M059J (cell line): ENCODE data around the gene KCNH5. TPM values are rescaled to one million over a fixed set of nuclear protein-coding genes. Genes with fewer than 3 reads are reported as not detected.

ENCODE experiments used
- DNase-seq: peaks from one replicate; pipeline ENCODE4 v3.0.0-alpha.2; 2012; ENCODE audit warnings: low read depth
- total RNA-seq: library from RNA; depleted of rRNA; stranded (reverse); fragments of >200 nt; shearing (Covaris generic); gene quantifications from 2 replicates; pipeline ENCODE4 v1.2.3, GENCODE V29; 2014

The KCNH5 gene
- total RNA-seq, 1 experiment from 2014 or later, result 0.02 TPM

- DNase-seq, result no peak
Observed at GRCh38 chr14:62994096-62994495, 51.2 kb downstream of the KCNH5 start.

- peak; percentile 11 for DNase-seq
Observed at GRCh38 chr14:62988967-62989366, 56.3 kb downstream of the KCNH5 start.

DNA sequence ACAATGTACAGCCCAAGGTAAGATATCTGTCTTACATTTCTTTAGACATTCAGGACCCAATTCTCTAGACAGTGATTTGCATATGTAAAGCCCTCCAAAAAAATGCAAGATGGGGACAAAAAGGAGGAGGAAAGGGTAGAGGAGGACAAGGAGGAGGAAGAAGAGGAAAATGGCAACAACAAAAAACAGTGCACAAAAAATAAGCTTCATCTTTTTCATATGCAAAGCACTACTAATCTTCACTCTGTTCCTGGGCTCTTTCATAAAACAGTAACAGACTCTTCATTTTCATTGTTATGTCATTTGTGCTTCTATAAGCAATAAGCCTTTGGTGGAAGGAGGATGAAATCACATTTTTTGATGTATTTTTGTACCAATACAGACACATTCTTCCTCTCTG, 61.4 kb downstream of the KCNH5 start:
- no peak for DNase-seq

- no peak for DNase-seq
Observed at GRCh38 chr14:62980693-62981092, 64.6 kb downstream of the KCNH5 start.

GRCh38 chr14:62957562-62957961, 87.7 kb downstream of the KCNH5 start:
- peak; percentile 85 for DNase-seq

DNA sequence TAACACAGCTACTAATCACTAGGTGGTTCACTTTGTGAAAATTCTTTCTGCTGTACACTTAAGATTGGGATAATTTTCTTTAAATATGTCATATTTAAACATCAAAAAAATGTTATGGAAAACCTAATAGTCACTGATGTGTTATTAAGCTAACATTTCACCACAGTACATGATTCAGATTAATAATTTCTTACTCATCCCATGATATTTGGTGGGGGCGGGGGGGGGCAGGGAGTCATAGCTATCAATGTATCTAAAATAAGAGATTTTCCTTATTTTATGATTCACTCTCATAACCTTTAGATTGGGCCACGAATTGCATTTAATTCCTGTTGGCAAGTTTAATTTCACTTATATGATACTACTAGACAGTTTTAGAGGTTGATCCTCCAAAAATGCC, 88.8 kb downstream of the KCNH5 start:
- DNase-seq, result no peak

- no peak for DNase-seq
Observed at GRCh38 chr14:62954165-62954564, 91.1 kb downstream of the KCNH5 start.

GRCh38 chr14:62952226-62952625, 93.0 kb downstream of the KCNH5 start:
- no peak for DNase-seq

- DNase-seq, result no peak
Observed at GRCh38 chr14:62947301-62947700, 98.0 kb downstream of the KCNH5 start.

GRCh38 chr14:62946221-62946620, 99.0 kb downstream of the KCNH5 start:
- no peak for DNase-seq

- DNase-seq, result no peak
Observed at GRCh38 chr14:62943202-62943601, 102.1 kb downstream of the KCNH5 start.

GRCh38 chr14:62939970-62940369, 105.3 kb downstream of the KCNH5 start:
- DNase-seq, result no peak

DNA sequence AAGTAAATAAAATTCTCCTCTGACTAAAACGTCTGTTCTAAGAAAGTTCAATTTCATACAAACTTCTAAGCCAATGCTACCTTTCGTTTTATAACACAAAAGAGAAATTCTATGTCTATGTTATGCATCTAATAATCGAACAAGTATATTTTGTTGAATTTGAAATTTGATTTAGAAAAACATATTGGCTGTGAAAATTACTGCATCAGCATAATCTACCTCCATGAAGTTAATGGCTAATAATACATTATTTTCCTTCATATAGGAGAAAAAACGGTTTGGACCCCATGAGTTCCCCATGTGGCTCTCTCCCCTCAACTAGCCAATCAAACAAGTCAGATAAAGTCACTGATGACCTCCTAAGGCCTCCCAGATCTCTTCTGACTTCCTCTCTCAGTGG, 106.5 kb downstream of the KCNH5 start:
- no peak for DNase-seq

DNA sequence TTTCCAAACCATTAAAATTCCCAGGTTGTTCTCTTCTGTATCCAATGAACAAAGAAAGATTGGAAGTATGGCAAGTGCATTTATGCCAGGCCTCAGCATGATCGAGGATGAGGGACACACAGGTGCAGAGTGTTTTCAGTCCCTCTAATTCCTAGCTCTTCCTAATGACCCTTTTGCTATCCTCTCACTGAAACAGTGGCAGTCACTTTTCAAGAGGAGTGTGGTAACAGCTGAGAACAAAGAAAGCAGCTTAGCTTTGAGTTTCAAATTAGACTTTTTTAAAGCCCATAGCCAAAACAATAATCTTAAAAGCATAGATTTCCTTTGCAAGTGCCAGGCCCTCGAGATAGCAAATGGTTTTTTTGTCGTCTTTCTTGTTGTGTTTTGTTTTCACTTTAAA, 110.8 kb downstream of the KCNH5 start:
- no peak for DNase-seq

GRCh38 chr14:62921466-62921865, 123.8 kb downstream of the KCNH5 start:
- peak; percentile 1 for DNase-seq

GRCh38 chr14:62916551-62916950, 128.7 kb downstream of the KCNH5 start:
- DNase-seq, result no peak

GRCh38 chr14:62914873-62915272, 130.4 kb downstream of the KCNH5 start:
- no peak for DNase-seq

DNA sequence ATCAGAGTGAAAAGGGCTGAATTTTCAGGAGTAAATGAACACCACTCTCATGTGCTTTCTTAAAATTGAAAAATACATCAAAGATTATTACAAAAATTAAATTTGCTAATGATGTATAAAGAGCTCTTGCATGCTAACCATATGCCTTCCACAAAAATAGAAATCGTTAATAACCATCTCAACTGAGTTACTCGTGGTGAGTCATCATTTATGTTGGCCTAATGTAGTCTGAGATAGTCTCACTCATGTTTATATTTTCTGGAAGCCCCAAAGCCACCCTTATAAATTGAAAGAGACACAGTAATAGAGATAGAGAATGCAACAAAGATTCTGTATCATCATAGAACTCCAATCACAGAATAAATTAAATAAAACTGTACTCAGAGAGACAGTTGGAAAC, 131.2 kb downstream of the KCNH5 start:
- peak; percentile 13 for DNase-seq

DNA sequence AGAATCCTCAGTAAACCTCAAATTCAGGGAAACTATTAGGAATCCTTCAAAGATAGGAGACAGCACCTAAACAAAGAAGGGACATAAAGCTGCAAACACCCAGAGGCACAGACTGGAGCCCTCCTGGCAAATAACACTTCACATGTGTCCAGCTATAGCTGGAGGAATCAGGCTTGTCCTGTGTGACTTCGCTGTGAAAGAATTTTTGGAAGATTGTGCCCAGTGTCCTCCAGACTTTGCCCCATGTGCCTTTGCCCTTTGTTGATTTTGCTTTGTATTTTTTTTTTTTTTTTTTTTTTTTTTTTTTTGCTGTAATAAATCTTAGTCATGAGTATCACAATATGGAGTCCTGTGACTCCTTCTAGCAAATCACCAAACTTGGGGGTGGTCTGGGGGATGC, 136.8 kb downstream of the KCNH5 start:
- DNase-seq, result peak; percentile 16

- peak; percentile 0 for DNase-seq
Observed at GRCh38 chr14:62905566-62905965, 139.7 kb downstream of the KCNH5 start.

DNA sequence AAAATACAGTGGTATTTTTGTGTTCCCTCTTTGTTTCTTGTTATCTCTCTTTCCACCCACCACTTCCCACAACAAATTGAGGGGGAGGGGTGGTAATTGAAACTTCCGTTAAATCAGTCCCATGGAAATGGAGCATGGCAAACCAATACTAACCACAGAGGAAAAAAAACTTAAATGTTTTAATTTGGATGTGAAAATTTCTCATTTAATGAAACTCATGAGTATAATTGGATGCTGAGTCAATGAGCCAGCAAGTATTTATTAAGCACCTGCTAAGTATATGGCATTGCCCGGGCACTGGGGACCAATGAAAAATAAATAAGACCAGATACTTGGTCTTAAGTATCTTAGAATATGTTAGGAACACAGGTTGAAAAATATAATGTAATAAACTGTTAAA, 147.5 kb downstream of the KCNH5 start:
- DNase-seq, result no peak

GRCh38 chr14:62896932-62897456, 148.3 kb downstream of the KCNH5 start:
- no peak for DNase-seq

DNA sequence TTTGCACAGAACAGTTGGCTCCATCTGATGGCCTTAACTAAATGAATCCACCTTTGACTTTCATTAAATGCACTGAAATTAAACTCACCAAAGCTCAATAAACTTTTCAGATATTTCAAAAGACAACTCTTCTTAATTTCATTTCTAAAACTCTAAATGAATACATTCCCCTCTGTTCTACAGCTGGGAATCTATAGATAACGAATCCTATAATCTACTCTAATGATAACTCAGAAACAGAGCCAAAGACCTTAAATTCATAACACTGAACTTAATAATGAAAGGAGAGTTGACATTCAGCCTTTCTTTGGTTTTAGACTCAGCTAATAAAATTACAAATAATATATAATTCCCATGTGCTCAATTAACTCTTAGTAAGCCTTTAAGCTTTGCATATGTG, 150.5 kb downstream of the KCNH5 start:
- DNase-seq, result no peak

- DNase-seq, result no peak
Observed at GRCh38 chr14:62889364-62889763, 155.9 kb downstream of the KCNH5 start.

DNA sequence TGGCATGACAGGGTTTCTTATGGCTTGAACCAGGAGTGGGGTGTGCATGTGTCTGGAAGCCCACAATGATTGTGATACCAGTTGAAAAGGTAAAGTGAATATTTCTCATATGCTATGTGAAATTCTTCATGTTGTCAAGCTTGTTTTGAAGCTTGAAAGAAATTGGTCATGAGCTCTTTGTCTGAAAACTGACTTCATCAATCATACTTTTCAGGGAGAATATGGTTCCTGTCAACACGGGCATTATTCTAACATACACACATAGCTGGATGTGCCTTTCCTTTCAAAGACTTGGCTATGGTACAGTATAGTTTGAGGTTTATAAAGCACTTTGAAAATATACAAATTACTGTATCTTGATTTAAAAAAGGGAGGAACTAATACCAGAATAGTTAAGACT, 158.8 kb downstream of the KCNH5 start:
- no peak for DNase-seq
